Measurements from ENCODE around the gene EGLN3. TPM values are rescaled to one million over a fixed set of nuclear protein-coding genes. Genes with fewer than 3 reads are reported as not detected.
"Not testable (repeated sequence)": the region's sequence is repeated elsewhere in the genome, so short reads cannot be mapped to it uniquely, and the experiment has no call there.

The EGLN3 gene
- total and polyA plus RNA-seq, 7 experiments from 2014 or later: 0.71 to 96.5 (median 1.3) TPM

- no peaks in the 10 kb centered on the region for H3K9me3 ChIP-seq (ENCODE audit: control insufficient read depth in 2 of 3, low read length in 3 of 3)
- H3K4me3 ChIP-seq (ENCODE audit: low read length): no peak overlapping the region
- peaks cover 0 to 33% (median 0%) of the 10 kb centered on the region in 7 donors for H3K4me1 Mint-ChIP-seq
- no peaks in the 10 kb centered on the region for H3K36me3 ChIP-seq (ENCODE audit: control insufficient read depth in 2 of 3, insufficient read depth in 3 of 3, low read length in 3 of 3)
- no peak overlapping the region for H3K4me3 Mint-ChIP-seq
- H3K27ac ChIP-seq (ENCODE audit: low read depth, low read length): no peak overlapping the region
- no peaks in the 10 kb centered on the region for H3K27me3 ChIP-seq (ENCODE audit: control insufficient read depth in 2 of 2, insufficient read depth in 2 of 2, low read length in 2 of 2)
- no peak overlapping the region for H3K27ac Mint-ChIP-seq
- no peaks in the 10 kb centered on the region for H3K27me3 Mint-ChIP-seq
- ATAC-seq (no peak), DNase-seq (no peak)
- ChIA-PET POLR2A (no interaction called here), CTCF (no interaction called here)
- intact Hi-C loops (cut with micrococcal nuclease): no loop called here
- H3K36me3 Mint-ChIP-seq: peaks cover 0 to 71% (median 0%) of the 10 kb centered on the region in 5 donors
- H3K9me3 Mint-ChIP-seq: peaks cover 0 to 6% (median 0%) of the 10 kb centered on the region in 11 donors
- H3K4me1 ChIP-seq (ENCODE audit: control insufficient read depth in 2 of 2, insufficient read depth in 2 of 2, low read length in 2 of 2): no peaks in the 10 kb centered on the region
Measured at GRCh38 chr14:33929799-33930408, 21.0 kb downstream of the EGLN3 start.

GRCh38 chr14:33928895-33929294 lies 22.0 kb downstream of the EGLN3 start:
- DNase-seq: no peak
- no peaks in the 10 kb centered on the region for H3K27me3 ChIP-seq (ENCODE audit: control insufficient read depth in 2 of 2, insufficient read depth in 2 of 2, low read length in 2 of 2)
- intact Hi-C loops (cut with micrococcal nuclease): no loop called here
- ChIA-PET POLR2A (no interaction called here), CTCF (no interaction called here)
- Mint-ChIP-seq H3K27ac (no peak overlapping the region), H3K4me1 (peaks cover 0 to 29% (median 0%) of the 10 kb centered on the region in 7 donors), H3K4me3 (no peak overlapping the region), H3K36me3 (peaks cover 0 to 78% (median 0%) of the 10 kb centered on the region in 5 donors), H3K9me3 (peaks cover 0 to 6% (median 0%) of the 10 kb centered on the region in 11 donors), H3K27me3 (no peaks in the 10 kb centered on the region)
- no peaks in the 10 kb centered on the region for H3K4me1 ChIP-seq (ENCODE audit: control insufficient read depth in 2 of 2, insufficient read depth in 2 of 2, low read length in 2 of 2)
- H3K4me3 ChIP-seq (ENCODE audit: low read length): no peak overlapping the region
- no peak overlapping the region for H3K27ac ChIP-seq (ENCODE audit: low read depth, low read length)
- H3K36me3 ChIP-seq (ENCODE audit: control insufficient read depth in 2 of 3, insufficient read depth in 3 of 3, low read length in 3 of 3): no peaks in the 10 kb centered on the region
- no peak for ATAC-seq
- no peaks in the 10 kb centered on the region for H3K9me3 ChIP-seq (ENCODE audit: control insufficient read depth in 2 of 3, low read length in 3 of 3)

- POLR2A ChIA-PET: no interaction called here
- no peak overlapping the region for H3K4me3 Mint-ChIP-seq
- intact Hi-C loops (cut with micrococcal nuclease): no loop called here
- CTCF ChIA-PET: no interaction called here
- H3K4me3 ChIP-seq (ENCODE audit: low read length): no peak overlapping the region
- no peaks in the 10 kb centered on the region for H3K36me3 ChIP-seq (ENCODE audit: control insufficient read depth in 2 of 3, insufficient read depth in 3 of 3, low read length in 3 of 3)
- H3K9me3 Mint-ChIP-seq: peaks cover 0 to 6% (median 0%) of the 10 kb centered on the region in 11 donors
- no peak for DNase-seq
- H3K4me1 ChIP-seq (ENCODE audit: control insufficient read depth in 2 of 2, insufficient read depth in 2 of 2, low read length in 2 of 2): no peaks in the 10 kb centered on the region
- peaks cover 0 to 74% (median 0%) of the 10 kb centered on the region in 5 donors for H3K36me3 Mint-ChIP-seq
- peaks cover 0 to 19% (median 0%) of the 10 kb centered on the region in 7 donors for H3K4me1 Mint-ChIP-seq
- no peaks in the 10 kb centered on the region for H3K27me3 Mint-ChIP-seq
- no peak overlapping the region for H3K27ac ChIP-seq (ENCODE audit: low read depth, low read length)
- no peaks in the 10 kb centered on the region for H3K9me3 ChIP-seq (ENCODE audit: control insufficient read depth in 2 of 3, low read length in 3 of 3)
- no peaks in the 10 kb centered on the region for H3K27me3 ChIP-seq (ENCODE audit: control insufficient read depth in 2 of 2, insufficient read depth in 2 of 2, low read length in 2 of 2)
- ATAC-seq: no peak
- no peak overlapping the region for H3K27ac Mint-ChIP-seq
Measured at GRCh38 chr14:33927944-33928343, 22.9 kb downstream of the EGLN3 start.

DNA sequence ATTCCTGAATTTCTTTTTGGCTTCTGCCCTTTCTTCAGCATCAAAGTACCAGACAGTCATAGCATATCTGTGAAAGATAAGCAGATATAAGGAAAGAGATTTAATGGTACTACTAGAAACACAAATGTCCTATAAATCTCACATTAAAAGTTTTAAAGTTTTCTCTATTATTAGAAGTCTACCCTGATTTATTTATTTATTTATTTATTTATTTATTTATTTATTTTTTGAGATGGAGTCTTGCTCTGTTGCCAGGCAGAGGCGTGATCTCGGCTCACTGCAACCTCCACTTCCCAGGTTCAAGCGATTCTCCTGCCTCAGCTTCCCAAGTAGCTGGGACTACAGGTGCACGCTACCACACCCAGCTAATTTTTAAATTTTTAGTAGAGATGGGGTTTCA lies 23.9 kb downstream of the EGLN3 start:
- Mint-ChIP-seq H3K36me3 (peaks cover 0 to 78% (median 0%) of the 10 kb centered on the region in 5 donors), H3K4me1 (peaks cover 0 to 15% (median 0%) of the 10 kb centered on the region in 7 donors)
- POLR2A ChIA-PET; H3K9me3 Mint-ChIP-seq; H3K27me3 ChIP-seq (ENCODE audit: control insufficient read depth in 2 of 2, insufficient read depth in 2 of 2, low read length in 2 of 2); H3K9me3 ChIP-seq (ENCODE audit: control insufficient read depth in 2 of 3, low read length in 3 of 3); CTCF ChIA-PET; DNase-seq; ATAC-seq; intact Hi-C loops (cut with micrococcal nuclease); H3K4me3 Mint-ChIP-seq; H3K4me3 ChIP-seq (ENCODE audit: low read length); H3K27me3 Mint-ChIP-seq; H3K27ac ChIP-seq (ENCODE audit: low read depth, low read length); H3K27ac Mint-ChIP-seq; H3K36me3 ChIP-seq (ENCODE audit: control insufficient read depth in 2 of 3, insufficient read depth in 3 of 3, low read length in 3 of 3); H3K4me1 ChIP-seq (ENCODE audit: control insufficient read depth in 2 of 2, insufficient read depth in 2 of 2, low read length in 2 of 2): not testable (repeated sequence)

DNA sequence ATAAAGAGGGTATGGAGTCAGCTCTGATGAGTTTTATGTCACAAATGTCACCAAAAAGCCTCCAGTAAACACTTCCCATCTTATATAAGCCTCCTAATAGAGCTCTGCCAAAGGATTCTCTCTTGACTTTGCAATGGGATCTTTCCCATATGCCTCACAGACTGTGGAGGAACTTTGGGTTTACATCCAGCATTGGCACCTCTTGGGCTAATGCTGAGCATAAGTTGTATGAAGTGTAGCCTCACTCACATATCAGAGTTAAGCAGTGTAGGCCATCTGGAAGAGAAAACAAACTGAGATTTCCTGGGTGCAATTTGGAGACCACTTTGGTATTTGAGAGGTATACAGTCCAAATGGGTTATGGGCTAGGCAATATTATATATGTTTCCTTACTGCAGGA lies 24.9 kb downstream of the EGLN3 start:
- Mint-ChIP-seq H3K27ac (no peak overlapping the region), H3K27me3 (no peaks in the 10 kb centered on the region), H3K4me1 (peaks cover 0 to 12% (median 0%) of the 10 kb centered on the region in 7 donors), H3K36me3 (peaks cover 0 to 77% (median 0%) of the 10 kb centered on the region in 5 donors), H3K9me3 (peaks cover 0 to 8% (median 0%) of the 10 kb centered on the region in 11 donors), H3K4me3 (no peak overlapping the region)
- no peaks in the 10 kb centered on the region for H3K4me1 ChIP-seq (ENCODE audit: control insufficient read depth in 2 of 2, insufficient read depth in 2 of 2, low read length in 2 of 2)
- H3K36me3 ChIP-seq (ENCODE audit: control insufficient read depth in 2 of 3, insufficient read depth in 3 of 3, low read length in 3 of 3): no peaks in the 10 kb centered on the region
- no peak overlapping the region for H3K27ac ChIP-seq (ENCODE audit: low read depth, low read length)
- intact Hi-C loops (cut with micrococcal nuclease): no loop called here
- ATAC-seq (no peak), DNase-seq (no peak)
- no peaks in the 10 kb centered on the region for H3K27me3 ChIP-seq (ENCODE audit: control insufficient read depth in 2 of 2, insufficient read depth in 2 of 2, low read length in 2 of 2)
- no peaks in the 10 kb centered on the region for H3K9me3 ChIP-seq (ENCODE audit: control insufficient read depth in 2 of 3, low read length in 3 of 3)
- ChIA-PET CTCF (no interaction called here), POLR2A (no interaction called here)
- H3K4me3 ChIP-seq (ENCODE audit: low read length): no peak overlapping the region

DNA sequence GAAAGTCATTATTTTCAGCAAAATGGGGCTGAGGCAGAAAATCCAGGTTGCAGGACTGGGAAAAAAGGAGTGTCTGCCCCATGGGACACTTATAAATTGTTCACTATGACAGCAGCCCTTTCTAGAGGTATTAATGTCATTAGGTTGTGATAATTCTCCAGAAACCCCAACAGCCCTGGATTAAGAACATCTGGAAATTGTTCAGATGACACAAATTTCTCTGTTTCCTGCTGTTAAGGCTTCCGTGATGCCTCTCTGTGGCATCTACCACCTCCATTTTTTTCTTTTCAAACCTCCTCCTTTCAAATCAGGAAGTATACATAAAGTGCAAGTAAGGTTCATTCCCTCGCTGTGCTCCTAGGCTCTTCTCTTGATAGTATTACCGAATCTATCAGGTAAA lies 25.6 kb downstream of the EGLN3 start:
- H3K27me3 ChIP-seq (ENCODE audit: control insufficient read depth in 2 of 2, insufficient read depth in 2 of 2, low read length in 2 of 2): no peaks in the 10 kb centered on the region
- Mint-ChIP-seq H3K4me1 (peaks cover 0 to 12% (median 0%) of the 10 kb centered on the region in 7 donors), H3K4me3 (no peak overlapping the region), H3K27ac (no peak overlapping the region), H3K27me3 (no peaks in the 10 kb centered on the region), H3K36me3 (peaks cover 0 to 72% (median 0%) of the 10 kb centered on the region in 5 donors), H3K9me3 (peaks cover 0 to 8% (median 0%) of the 10 kb centered on the region in 11 donors)
- DNase-seq (no peak), ATAC-seq (no peak)
- POLR2A ChIA-PET: no interaction called here
- no peak overlapping the region for H3K27ac ChIP-seq (ENCODE audit: low read depth, low read length)
- no peaks in the 10 kb centered on the region for H3K36me3 ChIP-seq (ENCODE audit: control insufficient read depth in 2 of 3, insufficient read depth in 3 of 3, low read length in 3 of 3)
- no peak overlapping the region for H3K4me3 ChIP-seq (ENCODE audit: low read length)
- H3K4me1 ChIP-seq (ENCODE audit: control insufficient read depth in 2 of 2, insufficient read depth in 2 of 2, low read length in 2 of 2): no peaks in the 10 kb centered on the region
- H3K9me3 ChIP-seq (ENCODE audit: control insufficient read depth in 2 of 3, low read length in 3 of 3): no peaks in the 10 kb centered on the region
- intact Hi-C loops (cut with micrococcal nuclease): no loop called here
- CTCF ChIA-PET: no interaction called here

GRCh38 chr14:33924566-33925100 lies 26.2 kb downstream of the EGLN3 start:
- intact Hi-C loops (cut with micrococcal nuclease): no loop called here
- H3K27ac Mint-ChIP-seq: no peak overlapping the region
- ATAC-seq: no peak

More at GRCh38 chr14:33924566-33925100, 26.2 kb downstream of the EGLN3 start:
- ChIA-PET POLR2A (no interaction called here), CTCF (no interaction called here)
- Histone ChIP-seq H3K27ac (ENCODE audit: low read depth, low read length) (no peak overlapping the region), H3K9me3 (ENCODE audit: control insufficient read depth in 2 of 3, low read length in 3 of 3) (no peaks in the 10 kb centered on the region), H3K36me3 (ENCODE audit: control insufficient read depth in 2 of 3, insufficient read depth in 3 of 3, low read length in 3 of 3) (no peaks in the 10 kb centered on the region), H3K27me3 (ENCODE audit: control insufficient read depth in 2 of 2, insufficient read depth in 2 of 2, low read length in 2 of 2) (no peaks in the 10 kb centered on the region), H3K4me3 (ENCODE audit: low read length) (no peak overlapping the region), H3K4me1 (ENCODE audit: control insufficient read depth in 2 of 2, insufficient read depth in 2 of 2, low read length in 2 of 2) (no peaks in the 10 kb centered on the region)
- Mint-ChIP-seq H3K4me1 (peaks cover 0 to 9% (median 0%) of the 10 kb centered on the region in 7 donors), H3K4me3 (no peak overlapping the region), H3K9me3 (peaks cover 0 to 6% (median 0%) of the 10 kb centered on the region in 11 donors), H3K27me3 (no peaks in the 10 kb centered on the region), H3K36me3 (peaks cover 0 to 67% (median 0%) of the 10 kb centered on the region in 5 donors)
- DNase-seq: no peak
